HG02970 (cell line): ENCODE measurements around the gene NUCB1.
"Not testable (repeated sequence)": the region's sequence is repeated elsewhere in the genome, so short reads cannot be mapped to it uniquely, and the experiment has no call there.

Experiments
- ATAC-seq: cut with Tn5 transposase; IDR thresholded peaks from one replicate; pipeline ENCODE4 v1.9.1; 2021; ENCODE audit warnings: mild to moderate bottlenecking, moderate library complexity, moderate number of reproducible peaks; ENCODE audit not compliant: unreplicated experiment, low FRiP score

Gene NUCB1

DNA sequence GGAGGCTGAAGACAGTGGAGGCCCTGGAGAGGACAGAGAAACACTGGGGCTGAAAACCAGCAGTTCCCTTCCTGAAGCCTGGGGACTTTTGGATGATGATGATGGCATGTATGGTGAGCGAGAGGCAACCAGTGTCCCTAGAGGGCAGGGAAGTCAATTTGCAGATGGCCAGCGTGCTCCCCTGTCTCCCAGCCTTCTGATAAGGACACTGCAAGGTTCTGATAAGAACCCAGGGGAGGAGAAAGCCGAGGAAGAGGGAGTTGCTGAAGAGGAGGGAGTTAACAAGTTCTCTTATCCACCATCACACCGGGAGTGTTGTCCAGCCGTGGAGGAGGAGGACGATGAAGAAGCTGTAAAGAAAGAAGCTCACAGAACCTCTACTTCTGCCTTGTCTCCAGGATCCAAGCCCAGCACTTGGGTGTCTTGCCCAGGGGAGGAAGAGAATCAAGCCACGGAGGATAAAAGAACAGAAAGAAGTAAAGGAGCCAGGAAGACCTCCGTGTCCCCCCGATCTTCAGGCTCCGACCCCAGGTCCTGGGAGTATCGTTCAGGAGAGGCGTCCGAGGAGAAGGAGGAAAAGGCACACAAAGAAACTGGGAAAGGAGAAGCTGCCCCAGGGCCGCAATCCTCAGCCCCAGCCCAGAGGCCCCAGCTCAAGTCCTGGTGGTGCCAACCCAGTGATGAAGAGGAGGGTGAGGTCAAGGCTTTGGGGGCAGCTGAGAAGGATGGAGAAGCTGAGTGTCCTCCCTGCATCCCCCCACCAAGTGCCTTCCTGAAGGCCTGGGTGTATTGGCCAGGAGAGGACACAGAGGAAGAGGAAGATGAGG, 26.4 kb upstream of the NUCB1 start:
- ATAC-seq = no peak

DNA sequence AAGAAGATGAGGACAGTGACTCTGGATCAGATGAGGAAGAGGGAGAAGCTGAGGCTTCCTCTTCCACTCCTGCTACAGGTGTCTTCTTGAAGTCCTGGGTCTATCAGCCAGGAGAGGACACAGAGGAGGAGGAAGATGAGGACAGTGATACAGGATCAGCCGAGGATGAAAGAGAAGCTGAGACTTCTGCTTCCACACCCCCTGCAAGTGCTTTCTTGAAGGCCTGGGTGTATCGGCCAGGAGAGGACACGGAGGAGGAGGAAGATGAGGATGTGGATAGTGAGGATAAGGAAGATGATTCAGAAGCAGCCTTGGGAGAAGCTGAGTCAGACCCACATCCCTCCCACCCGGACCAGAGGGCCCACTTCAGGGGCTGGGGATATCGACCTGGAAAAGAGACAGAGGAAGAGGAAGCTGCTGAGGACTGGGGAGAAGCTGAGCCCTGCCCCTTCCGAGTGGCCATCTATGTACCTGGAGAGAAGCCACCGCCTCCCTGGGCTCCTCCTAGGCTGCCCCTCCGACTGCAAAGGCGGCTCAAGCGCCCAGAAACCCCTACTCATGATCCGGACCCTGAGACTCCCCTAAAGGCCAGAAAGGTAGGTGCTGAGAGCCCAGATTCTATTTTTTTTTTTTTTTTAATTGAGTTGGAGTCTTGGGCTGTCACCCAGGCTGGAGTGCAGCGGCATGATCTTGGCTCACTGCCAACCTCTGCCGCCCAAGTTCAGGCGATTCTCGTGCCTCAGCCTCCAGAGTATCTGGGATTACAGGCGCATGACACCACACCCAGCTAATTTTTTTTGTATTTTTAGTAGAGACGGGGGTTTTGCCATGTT, 25.6 kb upstream of the NUCB1 start:
- ATAC-seq = no peak

DNA sequence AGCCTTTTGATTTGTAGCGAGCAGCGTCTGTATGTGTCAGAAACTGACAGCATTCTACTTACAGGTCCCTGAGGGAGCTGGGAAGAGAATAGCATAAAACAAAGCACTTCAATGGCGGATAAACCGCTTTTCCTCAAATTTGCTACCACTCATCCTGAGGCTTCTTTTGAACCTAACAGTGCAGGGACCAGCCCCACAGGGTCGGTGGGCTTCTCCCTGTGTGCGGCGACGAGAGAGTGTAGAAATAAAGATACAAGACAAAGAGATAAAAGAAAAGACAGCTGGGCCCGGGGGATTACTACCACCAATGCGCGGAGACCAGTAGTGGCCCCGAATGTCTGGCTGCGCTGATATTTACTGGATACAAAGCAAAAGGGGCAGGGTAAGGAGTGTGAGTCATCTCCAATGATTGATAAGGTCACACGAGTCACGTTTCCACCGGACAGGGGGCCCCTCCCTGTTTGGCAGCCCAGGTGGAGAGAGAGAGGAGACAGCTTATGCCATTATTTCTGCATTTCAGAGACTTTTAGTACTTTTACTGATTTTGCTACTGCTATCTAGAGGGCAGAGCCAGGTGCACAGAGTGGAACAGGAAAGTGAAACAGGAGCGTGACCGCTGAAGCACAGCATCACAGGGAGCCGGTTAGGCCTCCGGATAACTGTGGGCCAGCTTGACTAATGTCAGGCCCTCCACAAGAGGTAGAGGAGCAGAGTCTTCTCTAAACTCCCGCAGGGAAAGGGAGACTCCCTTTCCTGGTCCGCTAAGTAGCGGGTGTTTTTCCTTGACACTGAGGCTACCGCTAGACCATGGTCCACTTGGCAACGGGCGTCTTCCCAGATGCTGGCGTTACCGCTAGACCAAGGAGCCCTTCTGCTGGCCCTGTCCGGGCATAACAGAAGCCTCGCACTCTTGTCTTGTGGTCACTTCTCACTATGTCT, 23.8 kb upstream of the NUCB1 start:
- not testable (repeated sequence) for ATAC-seq

DNA sequence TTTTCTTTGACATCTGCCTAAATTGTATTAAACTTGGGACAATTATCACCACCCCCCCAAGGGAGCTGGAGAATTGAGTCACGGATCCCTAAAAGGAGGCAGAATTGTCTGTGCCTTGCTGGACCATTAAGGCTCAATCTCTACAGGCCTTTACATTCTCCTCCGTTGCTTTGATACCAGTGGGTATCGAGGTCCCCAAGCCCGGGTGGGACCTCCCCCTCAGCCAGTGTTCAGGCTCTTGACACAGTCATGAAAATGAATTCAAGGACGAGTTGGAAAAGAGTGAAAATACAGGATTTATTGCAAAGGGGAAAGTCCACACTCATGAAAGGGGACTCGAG, 22.3 kb upstream of the NUCB1 start:
- no peak for ATAC-seq

DNA sequence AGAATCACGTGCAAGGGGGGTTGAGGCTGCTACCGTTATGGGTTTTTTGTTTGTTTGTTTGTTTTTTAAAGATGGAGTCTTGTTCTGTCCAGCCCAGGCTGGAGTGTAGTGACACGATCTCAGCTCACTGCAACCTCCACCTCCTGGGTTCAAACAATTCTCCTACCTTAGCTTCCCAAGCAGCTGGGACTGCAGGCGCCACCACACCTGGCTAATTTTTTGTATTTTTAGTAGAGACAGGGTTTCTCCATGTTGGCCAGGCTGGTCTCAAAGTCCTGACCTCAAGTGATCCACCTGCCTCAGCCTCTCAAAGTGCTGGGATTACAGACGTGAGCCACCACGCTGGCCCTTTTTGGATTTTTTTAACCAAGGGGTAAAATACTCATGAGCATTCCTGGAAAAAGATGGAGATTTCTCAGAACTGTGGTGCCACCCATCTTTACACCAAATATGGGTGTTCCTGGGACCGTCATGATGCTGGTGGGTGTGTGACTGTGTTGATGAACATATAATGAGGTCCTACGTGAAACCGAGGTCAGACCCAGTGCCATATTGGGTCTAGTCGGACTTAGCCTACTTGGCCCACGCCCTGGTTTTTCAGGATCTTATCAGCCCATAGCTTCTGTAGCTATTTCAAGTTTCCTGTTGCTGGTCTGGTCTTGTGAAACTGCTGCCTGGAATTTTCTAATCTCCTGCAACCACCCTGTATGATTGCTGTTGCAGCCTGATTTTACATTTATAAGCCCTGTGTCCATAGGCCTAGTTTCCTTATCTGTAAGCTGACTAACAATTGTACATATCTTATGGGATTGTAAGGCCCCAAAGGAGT, 21.7 kb upstream of the NUCB1 start:
- no peak for ATAC-seq

DNA sequence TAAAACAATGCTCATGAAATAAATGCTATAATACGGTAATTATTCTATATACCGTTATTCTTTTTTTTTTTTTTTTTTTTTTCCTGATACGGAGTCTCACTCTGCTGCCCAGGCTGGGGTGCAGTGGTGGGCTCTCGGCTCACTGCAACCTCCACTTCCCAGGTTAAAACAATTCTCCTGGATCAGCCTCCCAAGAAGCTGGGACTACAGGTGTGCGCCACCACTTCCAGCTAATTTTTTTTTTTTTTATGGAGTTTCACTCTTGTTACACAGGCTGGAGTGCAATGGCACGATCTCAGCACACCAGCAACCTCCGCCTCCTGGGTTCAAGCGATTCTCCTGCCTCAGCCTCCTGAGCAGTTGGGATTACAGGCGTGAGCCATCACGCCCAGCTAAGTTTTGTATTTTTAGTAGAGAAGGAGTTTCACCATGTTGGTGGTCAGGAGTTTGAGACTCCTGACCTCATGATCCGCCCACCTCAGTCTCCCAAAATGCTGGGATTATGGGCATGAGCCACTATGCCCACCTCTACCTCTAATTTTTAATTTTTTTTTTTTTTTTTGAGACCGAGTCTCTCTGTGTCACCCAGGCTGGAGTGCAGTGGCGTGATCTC, 21.0 kb upstream of the NUCB1 start:
- ATAC-seq = no peak

DNA sequence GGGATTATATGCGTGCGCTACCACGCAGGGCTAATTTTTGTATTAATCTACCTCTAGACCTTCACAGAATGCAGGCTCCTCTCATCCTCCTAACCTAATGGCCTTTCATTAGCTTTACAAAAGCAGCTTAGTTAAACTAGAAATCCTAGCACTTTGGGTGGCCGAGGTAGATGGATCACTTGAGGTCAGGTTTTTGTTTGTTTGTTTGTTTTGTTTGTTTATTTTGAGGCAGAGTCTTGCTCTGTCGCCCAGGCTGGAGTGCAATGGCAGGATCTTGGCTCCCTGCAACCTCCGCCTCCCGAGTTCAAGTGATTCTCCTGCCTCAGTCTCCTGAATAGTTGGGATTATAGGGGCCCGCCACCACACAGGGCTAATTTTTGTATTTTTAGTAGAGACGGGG, 20.4 kb upstream of the NUCB1 start:
- ATAC-seq = not testable (repeated sequence)

DNA sequence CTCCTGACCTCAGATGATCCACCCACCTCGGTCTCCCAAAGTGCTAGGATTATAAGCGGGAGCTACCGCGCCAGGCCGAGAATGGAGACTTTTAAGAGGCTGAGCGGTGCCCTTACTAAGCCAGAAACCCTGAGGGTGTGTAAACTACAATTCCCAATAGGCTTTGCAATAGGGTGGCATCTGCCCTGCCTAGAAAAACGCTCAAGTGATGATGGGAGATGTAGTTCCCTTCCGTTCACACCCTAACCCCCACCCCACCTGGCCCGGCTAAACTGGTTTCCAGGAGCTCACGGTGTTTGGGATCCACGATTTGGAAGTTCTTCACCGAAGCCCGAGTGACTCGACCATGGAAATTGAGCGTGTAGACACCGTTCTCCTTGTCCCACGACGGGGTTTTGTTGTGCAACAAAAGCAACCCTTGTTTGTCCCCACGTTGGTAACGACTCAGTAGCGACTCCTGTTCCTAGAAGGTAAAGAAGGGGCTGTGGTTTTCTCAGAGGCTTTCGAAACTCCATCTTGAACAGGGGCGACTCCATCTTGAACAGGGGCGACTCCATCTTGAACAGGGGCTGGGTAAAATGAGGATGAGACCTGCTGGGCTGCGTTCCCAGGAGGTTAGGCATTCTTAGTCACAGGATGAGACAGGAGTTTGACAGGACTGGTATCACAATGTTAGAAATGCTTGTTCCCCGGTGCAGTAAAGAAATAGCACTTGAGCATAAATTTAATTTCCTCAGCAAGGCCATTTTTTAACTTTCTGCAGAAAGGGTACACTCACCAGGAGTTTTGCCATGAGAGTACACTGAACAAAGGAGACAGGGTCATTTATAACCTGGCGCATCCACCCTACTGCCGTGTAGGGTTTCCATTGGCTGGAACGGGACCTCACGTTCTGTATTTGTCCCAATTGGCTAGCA, 18.1 kb upstream of the NUCB1 start:
- no peak for ATAC-seq

DNA sequence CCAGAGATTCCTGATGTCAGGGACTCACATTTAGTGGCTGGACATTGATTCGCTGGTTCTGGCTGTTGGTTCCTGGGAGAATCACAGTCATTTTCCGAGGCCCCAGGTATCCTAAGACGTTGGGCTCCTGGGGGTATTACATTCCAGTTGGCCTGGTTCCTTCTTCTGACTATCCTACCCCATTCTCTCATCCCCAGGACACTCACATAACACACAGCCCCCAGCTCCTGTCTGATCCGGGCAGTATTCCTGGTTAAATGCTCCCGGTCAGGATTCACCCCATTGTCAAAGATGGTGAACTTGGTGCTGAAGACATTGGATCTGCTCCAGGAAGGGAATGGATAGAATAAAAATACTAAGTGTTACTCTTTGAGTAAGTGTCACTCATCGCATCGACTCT, 16.4 kb upstream of the NUCB1 start:
- no peak for ATAC-seq

DNA sequence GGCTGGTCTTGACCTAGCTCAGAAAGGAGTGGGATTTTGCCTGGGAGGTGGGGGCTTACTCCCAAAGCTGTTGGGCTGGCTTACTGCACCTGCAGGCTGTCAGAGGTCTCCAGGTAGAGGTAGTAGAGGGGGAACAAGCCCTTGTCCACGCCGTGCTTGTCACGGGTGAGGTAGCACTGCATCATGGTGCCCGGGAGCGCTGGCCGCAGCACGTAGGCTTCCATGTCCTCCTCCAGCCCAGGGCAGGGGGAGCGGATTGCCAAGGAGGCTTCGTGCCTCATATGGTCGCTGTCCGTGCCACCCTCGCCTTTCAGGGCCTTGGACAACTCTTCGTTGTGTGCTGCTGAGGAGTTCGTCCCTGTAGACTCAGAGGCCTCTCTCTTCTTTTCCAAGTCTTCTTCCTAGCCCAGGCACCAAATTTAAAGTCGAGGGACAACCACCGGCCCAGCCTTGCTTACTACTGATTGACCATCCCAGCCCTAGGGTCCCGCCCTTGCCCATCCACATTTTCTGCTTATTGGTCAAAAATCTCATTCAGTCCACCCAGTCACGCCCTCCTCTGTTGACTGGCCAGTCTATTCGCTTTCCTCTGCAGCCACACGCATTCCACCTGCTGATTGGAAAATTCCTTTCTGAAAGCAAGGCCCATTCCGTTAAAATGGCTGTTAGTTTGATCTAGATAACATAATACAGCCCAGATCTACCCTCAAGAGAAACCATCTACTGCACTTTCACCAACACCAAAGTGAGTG, 12.1 kb upstream of the NUCB1 start:
- ATAC-seq = no peak

DNA sequence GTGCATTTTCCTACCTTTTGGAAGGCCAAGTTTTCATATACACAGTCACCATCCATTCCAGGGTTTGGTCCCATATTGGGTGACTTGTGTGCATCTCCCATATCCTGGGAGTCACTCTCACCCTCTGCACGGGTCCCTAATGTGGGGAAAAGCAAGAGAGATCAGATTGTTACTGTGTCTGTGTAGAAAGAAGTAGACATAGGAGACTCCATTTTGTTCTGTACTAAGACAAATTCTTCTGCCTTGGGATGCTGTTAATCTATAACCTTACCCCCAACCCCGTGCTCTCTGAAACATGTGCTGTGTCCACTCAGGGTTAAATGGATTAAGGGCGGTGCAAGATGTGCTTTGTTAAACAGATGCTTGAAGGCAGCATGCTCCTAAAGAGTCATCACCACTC, 10.6 kb upstream of the NUCB1 start:
- not testable (repeated sequence) for ATAC-seq

DNA sequence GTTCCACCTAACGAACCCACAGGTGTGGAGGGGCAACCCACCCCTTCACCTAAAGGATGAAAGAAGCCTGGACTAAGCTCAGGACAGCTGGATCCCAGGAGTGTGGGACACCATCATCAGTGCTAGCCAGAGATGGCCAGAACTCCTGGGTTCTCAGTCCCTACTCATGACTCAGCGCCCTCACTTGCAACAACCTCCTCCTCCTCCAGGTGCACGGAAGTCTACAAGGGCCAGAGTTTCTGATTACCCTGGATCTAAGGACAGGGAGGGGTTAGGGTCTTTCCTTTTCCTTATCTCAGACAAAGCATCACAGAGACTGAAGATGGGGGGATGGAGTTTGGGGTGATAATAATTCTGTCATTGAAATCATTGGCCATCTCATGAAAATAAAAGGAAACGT, 9.6 kb upstream of the NUCB1 start:
- no peak for ATAC-seq

DNA sequence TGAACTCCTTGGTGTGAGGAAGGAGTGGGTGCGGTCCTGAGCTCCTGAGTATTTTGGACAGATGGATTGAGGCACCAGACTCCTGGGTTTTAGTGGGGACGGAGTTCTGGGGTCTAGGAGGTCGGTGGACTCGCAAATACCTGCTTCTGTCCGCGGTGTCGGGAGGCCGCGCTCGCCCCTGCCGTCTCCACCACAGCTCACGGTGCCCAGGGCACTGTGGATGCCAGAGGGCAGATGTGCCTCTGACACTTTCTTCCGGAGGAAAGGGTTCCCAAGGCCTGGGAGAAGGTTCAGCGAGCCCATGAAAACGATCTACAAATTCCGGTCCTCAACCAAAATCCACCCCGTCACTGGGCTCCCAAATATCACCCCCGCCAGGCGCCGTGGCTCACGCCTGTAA, 4.9 kb upstream of the NUCB1 start:
- ATAC-seq = no peak

DNA sequence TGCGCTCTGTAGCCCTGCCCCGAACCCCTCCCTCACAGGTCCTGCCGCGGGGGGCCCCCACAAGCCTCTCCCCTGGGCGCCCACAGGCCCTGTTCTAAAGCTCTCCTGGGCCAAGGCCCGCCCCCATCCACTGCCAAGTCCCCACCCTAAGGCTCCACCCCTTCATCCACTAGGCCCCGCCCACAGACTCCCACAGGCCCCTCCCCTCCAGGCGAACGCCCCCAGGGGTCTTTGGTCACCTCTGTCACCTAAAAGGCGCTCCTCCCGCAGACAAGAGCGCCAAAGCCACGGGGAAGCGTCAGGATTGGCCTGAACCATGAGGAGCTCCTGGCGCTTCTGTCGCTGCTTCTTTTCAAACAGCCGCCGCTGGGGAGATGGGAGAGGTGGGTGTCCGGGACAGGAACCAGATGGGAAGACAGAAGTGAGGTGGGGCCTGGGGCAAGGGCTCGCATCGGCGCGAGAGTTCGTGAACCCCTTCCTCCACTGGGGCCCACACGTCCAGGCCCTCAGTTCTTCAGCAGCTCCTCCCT, 3.9 kb upstream of the NUCB1 start:
- no peak for ATAC-seq

DNA sequence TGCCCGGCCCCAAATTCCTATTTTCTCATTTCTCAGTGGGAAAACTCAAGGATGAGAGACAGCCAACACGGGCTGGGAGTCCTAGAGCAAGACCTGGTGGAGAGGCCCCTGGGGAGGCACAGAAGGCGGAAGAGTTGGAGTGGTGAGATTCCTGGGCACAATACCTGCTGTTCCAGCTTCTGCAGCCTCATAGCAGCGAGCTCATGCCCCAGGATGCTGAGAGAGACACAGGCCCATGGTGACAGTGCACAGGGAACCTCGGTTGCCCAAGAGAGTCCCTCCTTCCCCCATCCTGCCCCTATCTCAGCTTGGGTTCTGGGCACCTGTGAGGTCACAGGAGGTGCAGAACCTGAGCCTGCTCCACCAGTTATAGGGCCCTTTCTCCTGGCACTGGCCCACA, 2.9 kb upstream of the NUCB1 start:
- no peak for ATAC-seq

DNA sequence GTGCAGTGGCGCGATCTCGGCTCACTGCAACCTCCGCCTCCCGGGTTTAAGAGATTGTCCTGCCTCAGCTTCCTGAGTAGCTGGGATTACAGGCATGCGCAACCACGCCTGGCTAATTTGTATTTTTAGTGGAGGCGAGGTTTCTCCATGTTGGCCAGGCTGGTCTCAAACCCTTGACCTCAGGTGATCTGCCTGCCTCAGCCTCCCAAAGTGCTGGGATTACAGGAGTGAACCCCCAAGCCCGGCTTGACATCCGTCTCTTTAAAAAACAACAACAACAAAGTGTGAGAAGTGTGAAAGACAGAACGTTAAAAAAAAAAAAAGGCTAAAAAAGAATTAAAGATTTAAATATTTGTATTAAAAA, 744 bp upstream of the NUCB1 start:
- ATAC-seq = not testable (repeated sequence)
